HepG2 (cell line): ENCODE data around the gene DARS2. TPM values are rescaled to one million over a fixed set of nuclear protein-coding genes. Genes with fewer than 3 reads are reported as not detected.
A peak's percentile ranks its signal among the peaks of the same experiment; 100 is the strongest.

Experiments
- ATF7-NPFF ChIP-seq: sonication (generic); formaldehyde crosslinking; IDR thresholded peaks from 2 replicates; pipeline ENCODE4 v1.8.1; 2023; ENCODE audit warnings: mild to moderate bottlenecking, low read depth, missing genetic modification reagents, moderate library complexity
- BCLAF1 ChIP-seq: fragments of 450-650 bp; IDR thresholded peaks from 2 replicates; pipeline ENCODE4 v1.6.1; 2017; ENCODE audit warnings: mild to moderate bottlenecking
- GMEB1 ChIP-seq: sonication (generic); formaldehyde crosslinking; IDR thresholded peaks from 2 replicates; pipeline ENCODE4 v1.5.1; 2020; ENCODE audit warnings: missing genetic modification reagents, mild to moderate bottlenecking, borderline replicate concordance
- GMEB2 ChIP-seq: IDR thresholded peaks from 2 replicates; pipeline ENCODE4 v1.6.1; 2016; ENCODE audit warnings: missing biosample characterization, missing genetic modification reagents, low read depth
- MEF2D ChIP-seq: sonication (generic); formaldehyde crosslinking; IDR thresholded peaks from 2 replicates; pipeline ENCODE4 v1.5.1; 2020; ENCODE audit warnings: mild to moderate bottlenecking, missing genetic modification reagents
- MXD4 ChIP-seq: IDR thresholded peaks from 2 replicates; pipeline ENCODE4 v1.6.1; 2016; ENCODE audit warnings: mild to moderate bottlenecking, missing biosample characterization, missing genetic modification reagents
- MYPOP ChIP-seq: sonication (generic); formaldehyde crosslinking; IDR thresholded peaks from 2 replicates; pipeline ENCODE4 v1.8.1; 2023; ENCODE audit warnings: mild to moderate bottlenecking, moderate library complexity, missing genetic modification reagents
- TRAFD1 ChIP-seq: sonication (generic); formaldehyde crosslinking; IDR thresholded peaks from 2 replicates; pipeline ENCODE4 v1.5.1; 2020; ENCODE audit warnings: missing genetic modification reagents, mild to moderate bottlenecking, borderline replicate concordance
- ZBTB33 ChIP-seq: sonication (generic); formaldehyde crosslinking; IDR thresholded peaks from 2 replicates; pipeline ENCODE4 v1.4.0; 2020; ENCODE audit warnings: missing genetic modification reagents
- ZNF281 ChIP-seq: sonication (generic); formaldehyde crosslinking; IDR thresholded peaks from 2 replicates; pipeline ENCODE4 v1.4.0; 2020; ENCODE audit warnings: missing genetic modification reagents, borderline replicate concordance
- ZNF616 ChIP-seq: sonication (generic); formaldehyde crosslinking; IDR thresholded peaks from 2 replicates; pipeline ENCODE4 v1.5.0; 2020; ENCODE audit warnings: low read depth, mild to moderate bottlenecking, missing genetic modification reagents
- ZNF768 ChIP-seq: sonication (generic); formaldehyde crosslinking; IDR thresholded peaks from 2 replicates; pipeline ENCODE4 v1.4.0; 2020; ENCODE audit warnings: missing genetic modification reagents
- polyA plus RNA-seq, 8 experiments: library from polyadenylated mRNA; depleted of rRNA in 3 of 8; stranded (reverse) in 7 of 8; unstranded in 1 of 8; fragments of >200 nt; fragmentation: Illumina TruSeq in 4 of 8; extraction: Trizol in 4 of 8; gene quantifications; 2 replicates each; pipeline versions ENCODE4 v1.2.1 to v1.2.3, GENCODE V29; 2011 to 2016; ENCODE audit warnings: low read depth in 4 of 8, missing spikeins in 1 of 8, mixed read lengths in 1 of 8; ENCODE audit not compliant: insufficient read depth in 1 of 8
- total RNA-seq, 5 experiments: library from RNA; depleted of rRNA; stranded (reverse); fragments of >200 nt; fragmentation: Illumina TruSeq; extraction: Trizol; gene quantifications; 2 replicates each; pipeline ENCODE4 v1.2.3, GENCODE V29; 2016; ENCODE audit warnings: low read depth in 1 of 5

DARS2 gene
- total and polyA plus RNA-seq, 2 of the 13 experiments (the other 11 are each of a cell fraction or from before 2014, with no cell fraction given), result 17.6 to 27.7 TPM

GRCh38 chr1:173823781-173824314, 625 bp upstream of the DARS2 start (continued):
- no peak for TF ChIP-seq ZNF616
- TF ChIP-seq ATF7-NPFF, result no peak
- 0 out of 2 replicates have a peak, but pooled peaks have one; percentile 17 for TF ChIP-seq ZNF768
- no peak for TF ChIP-seq BCLAF1
- TF ChIP-seq GMEB1 (CRISPR knock-in tag), result no peak
- TF ChIP-seq MYPOP (CRISPR knock-in tag), result no peak
- TF ChIP-seq MXD4 (CRISPR knock-in tag), result no peak
- TF ChIP-seq MEF2D (CRISPR knock-in tag), result no peak
- TF ChIP-seq ZNF281, result peak; percentile 52; the same call in 1 of the 2 replicates
- TF ChIP-seq ZBTB33, result no peak
- TF ChIP-seq GMEB2, result no peak
- 0 out of 2 replicates have a peak, but pooled peaks have one; percentile 3 for TF ChIP-seq TRAFD1 (CRISPR knock-in tag)
